Glutamatergic neuron (in vitro differentiated cells): ENCODE data around the gene PALM. TPM values are rescaled to one million over a fixed set of nuclear protein-coding genes. Genes with fewer than 3 reads are reported as not detected.

Experiments used
- DNase-seq: peaks from one replicate; pipeline ENCODE4 v3.0.0; 2022
- H3K27ac Mint-ChIP-seq: one replicate; pipeline ENCODE4 v1.8.0; 2020; ENCODE audit warnings: mild to moderate bottlenecking, mixed read lengths, inconsistent platforms; ENCODE audit not compliant: unreplicated experiment
- H3K27me3 Mint-ChIP-seq: one replicate; pipeline ENCODE4 v1.8.0; 2020; ENCODE audit warnings: mild to moderate bottlenecking, moderate library complexity, mixed read lengths, inconsistent platforms; ENCODE audit not compliant: unreplicated experiment
- H3K36me3 Mint-ChIP-seq: one replicate; pipeline ENCODE4 v1.8.0; 2020; ENCODE audit warnings: mild to moderate bottlenecking, mixed read lengths, inconsistent platforms; ENCODE audit not compliant: unreplicated experiment
- H3K4me1 Mint-ChIP-seq: one replicate; pipeline ENCODE4 v1.8.0; 2020; ENCODE audit warnings: mild to moderate bottlenecking, low read depth, mixed read lengths, inconsistent platforms; ENCODE audit not compliant: unreplicated experiment
- H3K4me3 Mint-ChIP-seq: one replicate; pipeline ENCODE4 v1.8.0; 2020; ENCODE audit warnings: mild to moderate bottlenecking, mixed read lengths, inconsistent platforms; ENCODE audit not compliant: unreplicated experiment
- H3K9me3 Mint-ChIP-seq: one replicate; pipeline ENCODE4 v1.8.0; 2020; ENCODE audit warnings: mild to moderate bottlenecking, moderate library complexity, mixed read lengths, inconsistent platforms; ENCODE audit not compliant: unreplicated experiment
- total RNA-seq: library from RNA; stranded (reverse); fragmentation: NEBNext Ultra II Directional; extraction: Animal tissue kit (Norgen Biotek cat#: 25700); gene quantifications from one replicate; pipeline ENCODE4 v1.2.1, GENCODE V29; 2021; ENCODE audit not compliant: unreplicated experiment
- TF ChIP-seq, protein P1 (sequence below): fragments of 200-600 bp; sonication (generic); IDR thresholded peaks from one replicate; pipeline ENCODE4 v1.5.0; 2021; ENCODE audit not compliant: partially characterized antibody, unreplicated experiment

Gene PALM
- total RNA-seq, 1 donor from 2014 or later, result 349 TPM

GRCh38 chr19:710767-711166 is 2.0 kb downstream of the PALM start:
- TF ChIP-seq, protein P1, sequence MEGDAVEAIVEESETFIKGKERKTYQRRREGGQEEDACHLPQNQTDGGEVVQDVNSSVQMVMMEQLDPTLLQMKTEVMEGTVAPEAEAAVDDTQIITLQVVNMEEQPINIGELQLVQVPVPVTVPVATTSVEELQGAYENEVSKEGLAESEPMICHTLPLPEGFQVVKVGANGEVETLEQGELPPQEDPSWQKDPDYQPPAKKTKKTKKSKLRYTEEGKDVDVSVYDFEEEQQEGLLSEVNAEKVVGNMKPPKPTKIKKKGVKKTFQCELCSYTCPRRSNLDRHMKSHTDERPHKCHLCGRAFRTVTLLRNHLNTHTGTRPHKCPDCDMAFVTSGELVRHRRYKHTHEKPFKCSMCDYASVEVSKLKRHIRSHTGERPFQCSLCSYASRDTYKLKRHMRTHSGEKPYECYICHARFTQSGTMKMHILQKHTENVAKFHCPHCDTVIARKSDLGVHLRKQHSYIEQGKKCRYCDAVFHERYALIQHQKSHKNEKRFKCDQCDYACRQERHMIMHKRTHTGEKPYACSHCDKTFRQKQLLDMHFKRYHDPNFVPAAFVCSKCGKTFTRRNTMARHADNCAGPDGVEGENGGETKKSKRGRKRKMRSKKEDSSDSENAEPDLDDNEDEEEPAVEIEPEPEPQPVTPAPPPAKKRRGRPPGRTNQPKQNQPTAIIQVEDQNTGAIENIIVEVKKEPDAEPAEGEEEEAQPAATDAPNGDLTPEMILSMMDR, result no peak

DNA sequence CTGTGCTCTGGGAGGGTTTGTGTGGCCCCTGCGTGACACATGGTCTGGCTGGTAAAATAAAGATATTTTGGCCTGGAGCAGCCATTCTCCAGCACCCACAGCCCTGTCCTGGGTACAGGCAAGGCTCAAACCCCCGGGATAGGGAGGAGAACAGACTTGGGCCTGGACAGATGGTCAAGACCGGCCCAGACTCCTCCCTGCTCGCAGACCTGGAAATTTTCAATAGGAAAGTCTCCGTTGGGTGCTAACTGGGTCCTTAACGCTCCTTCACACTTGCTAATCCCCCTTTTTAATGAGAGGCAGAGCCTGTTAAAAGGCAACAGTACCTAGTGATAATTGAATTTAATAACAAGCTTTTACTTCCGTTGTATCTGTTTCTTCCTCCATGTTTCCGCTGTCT is 2.5 kb downstream of the PALM start:
- peaks cover 5% of the 10 kb centered on the region for H3K36me3 Mint-ChIP-seq
- DNase-seq, result no peak
- TF ChIP-seq, protein P1, result no peak
- H3K9me3 Mint-ChIP-seq, result peaks cover 24% of the 10 kb centered on the region
- peaks cover 25% of the 10 kb centered on the region for H3K27me3 Mint-ChIP-seq
- H3K4me1 Mint-ChIP-seq, result peaks cover 18% of the 10 kb centered on the region
- peak overlapping the region; percentile 98 for H3K27ac Mint-ChIP-seq
- H3K4me3 Mint-ChIP-seq, result peak overlapping the region; percentile 94

More at GRCh38 chr19:710767-711166, 2.0 kb downstream of the PALM start:
- peaks cover 24% of the 10 kb centered on the region for H3K9me3 Mint-ChIP-seq
- peaks cover 25% of the 10 kb centered on the region for H3K27me3 Mint-ChIP-seq
- peaks cover 17% of the 10 kb centered on the region for H3K4me1 Mint-ChIP-seq
- H3K36me3 Mint-ChIP-seq, result peaks cover 5% of the 10 kb centered on the region
- H3K4me3 Mint-ChIP-seq, result peak overlapping the region; percentile 94
- DNase-seq, result peak; percentile 80
- peak overlapping the region; percentile 98 for H3K27ac Mint-ChIP-seq

- Mint-ChIP-seq H3K36me3 (peaks cover 5% of the 10 kb centered on the region), H3K9me3 (peaks cover 28% of the 10 kb centered on the region), H3K4me3 (peak overlapping the region; percentile 70), H3K4me1 (peaks cover 28% of the 10 kb centered on the region), H3K27me3 (peaks cover 33% of the 10 kb centered on the region), H3K27ac (no peak overlapping the region)
- TF ChIP-seq, protein P1, result no peak
- DNase-seq, result no peak
Observed at GRCh38 chr19:715347-715746, 6.6 kb downstream of the PALM start.

DNA sequence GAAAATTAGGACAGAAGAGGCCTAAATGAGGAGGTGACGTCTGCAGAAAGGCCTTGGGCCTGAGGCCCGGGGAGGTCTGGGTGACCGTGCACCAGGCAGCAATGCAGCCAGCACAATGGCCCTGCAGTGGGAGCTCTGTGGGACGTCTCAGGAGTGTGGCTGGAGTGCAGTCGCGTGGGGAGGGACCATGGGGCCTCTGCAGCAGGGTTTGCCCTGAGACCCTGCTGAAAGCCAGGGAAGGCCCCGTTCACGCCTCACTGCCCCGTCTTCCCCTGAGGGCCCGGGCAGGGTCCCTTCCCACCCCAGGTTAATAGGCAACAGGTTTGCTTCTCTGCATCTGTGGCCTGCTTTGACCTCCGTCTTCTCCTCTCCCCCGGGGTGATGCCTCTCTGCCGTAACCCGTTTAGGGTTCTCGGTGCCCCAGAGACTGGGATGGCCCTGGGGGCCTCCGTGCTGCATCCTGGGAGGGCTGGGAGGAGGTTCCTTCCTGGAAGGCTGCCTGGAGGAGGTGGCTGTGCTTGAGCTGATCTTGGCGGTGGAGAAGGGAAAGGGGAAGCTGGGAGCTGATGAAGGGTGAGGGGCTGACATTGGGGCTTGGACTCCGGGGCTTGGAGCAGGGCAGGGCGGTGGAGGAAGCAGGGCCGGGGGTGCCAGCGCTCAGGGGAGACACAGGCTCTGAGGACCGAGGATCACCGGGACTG is 9.7 kb downstream of the PALM start:
- TF ChIP-seq, protein P1, result no peak
- H3K27ac Mint-ChIP-seq, result peak overlapping the region; percentile 55
- H3K4me3 Mint-ChIP-seq, result peak overlapping the region; percentile 68
- DNase-seq, result no peak
- peaks cover 15% of the 10 kb centered on the region for H3K4me1 Mint-ChIP-seq
- H3K36me3 Mint-ChIP-seq, result peaks cover 5% of the 10 kb centered on the region
- peaks cover 15% of the 10 kb centered on the region for H3K27me3 Mint-ChIP-seq
- H3K9me3 Mint-ChIP-seq, result peaks cover 17% of the 10 kb centered on the region

DNA sequence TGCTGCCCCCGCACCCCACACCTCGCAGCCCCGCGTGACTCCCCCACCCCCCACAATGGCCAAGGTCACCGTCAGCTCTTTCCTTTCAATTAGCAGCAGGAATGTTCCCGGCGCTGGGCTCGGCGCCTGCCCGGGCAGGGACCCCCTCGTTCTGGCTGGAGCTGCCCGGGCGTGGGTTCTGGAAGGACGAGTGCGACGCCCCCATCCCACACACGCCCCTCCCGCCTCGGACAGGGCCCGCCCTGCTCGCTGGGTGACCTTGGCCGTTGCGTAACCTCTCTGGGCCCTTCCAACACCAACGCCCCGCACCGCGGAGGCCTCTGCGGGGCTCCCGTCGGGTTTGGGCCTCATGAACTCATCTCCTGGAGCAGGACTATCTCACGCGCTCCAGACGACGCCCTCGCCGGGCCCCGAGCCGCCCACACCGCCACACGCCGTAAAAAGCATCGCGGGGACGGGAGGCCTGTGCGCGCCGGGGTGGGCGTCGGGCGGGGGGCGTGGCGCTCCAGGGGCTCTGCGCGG is 10.3 kb downstream of the PALM start:
- H3K4me1 Mint-ChIP-seq, result peaks cover 15% of the 10 kb centered on the region
- no peak overlapping the region for H3K4me3 Mint-ChIP-seq
- H3K27me3 Mint-ChIP-seq, result peaks cover 18% of the 10 kb centered on the region
- H3K9me3 Mint-ChIP-seq, result peaks cover 18% of the 10 kb centered on the region
- peaks cover 5% of the 10 kb centered on the region for H3K36me3 Mint-ChIP-seq
- no peak for DNase-seq
- TF ChIP-seq, protein P1, result no peak
- H3K27ac Mint-ChIP-seq, result no peak overlapping the region
